Activated CD4-positive, CD25-positive, alpha-beta regulatory T cell treated with anti-CD3 and anti-CD28 coated beads, Interleukin-2, amount 50 U/mL, for 16 hours (primary cell): ENCODE data around the gene BOC.

Source experiments
- DNase-seq: peaks from one replicate; pipeline ENCODE4 v3.0.0-alpha.2; 2020; ENCODE audit warnings: low read depth, low spot score

Gene BOC

DNA sequence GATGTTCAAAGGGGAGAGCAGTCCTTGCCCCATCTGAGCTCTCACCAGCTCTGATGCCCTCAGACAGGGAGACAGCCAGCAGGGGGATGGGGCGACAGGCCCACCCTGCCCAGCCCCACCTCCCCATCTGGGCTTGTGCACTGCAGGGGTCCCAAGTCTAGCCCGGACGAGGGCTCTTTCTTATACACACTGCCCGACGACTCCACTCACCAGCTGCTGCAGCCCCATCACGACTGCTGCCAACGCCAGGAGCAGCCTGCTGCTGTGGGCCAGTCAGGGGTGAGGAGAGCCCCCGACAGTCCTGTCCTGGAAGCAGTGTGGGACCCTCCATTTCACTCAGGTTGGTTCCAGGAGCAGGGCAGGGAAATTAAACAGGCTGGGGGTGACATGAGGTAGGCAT, 73.9 kb downstream of the BOC start:
- DNase-seq: no peak

DNA sequence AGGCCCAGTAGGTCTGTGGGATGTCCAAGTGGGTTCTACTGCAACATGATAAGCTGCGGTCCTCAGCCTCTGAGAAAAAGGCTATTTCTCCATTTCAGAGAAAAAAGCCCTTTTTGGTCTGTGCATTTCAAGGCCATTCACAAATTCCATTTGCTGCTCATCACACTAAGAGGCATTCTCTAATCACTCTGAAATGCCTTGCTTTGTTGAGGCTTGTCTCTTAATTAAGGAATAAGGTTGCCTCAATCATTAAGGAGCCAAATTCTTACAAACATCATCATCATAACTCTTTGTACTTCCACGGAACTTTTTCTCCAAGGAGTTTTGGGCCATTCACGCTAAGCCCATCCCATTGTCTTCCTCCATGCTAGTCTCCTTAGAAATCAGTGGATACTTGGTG, 74.4 kb downstream of the BOC start:
- DNase-seq: no peak

DNA sequence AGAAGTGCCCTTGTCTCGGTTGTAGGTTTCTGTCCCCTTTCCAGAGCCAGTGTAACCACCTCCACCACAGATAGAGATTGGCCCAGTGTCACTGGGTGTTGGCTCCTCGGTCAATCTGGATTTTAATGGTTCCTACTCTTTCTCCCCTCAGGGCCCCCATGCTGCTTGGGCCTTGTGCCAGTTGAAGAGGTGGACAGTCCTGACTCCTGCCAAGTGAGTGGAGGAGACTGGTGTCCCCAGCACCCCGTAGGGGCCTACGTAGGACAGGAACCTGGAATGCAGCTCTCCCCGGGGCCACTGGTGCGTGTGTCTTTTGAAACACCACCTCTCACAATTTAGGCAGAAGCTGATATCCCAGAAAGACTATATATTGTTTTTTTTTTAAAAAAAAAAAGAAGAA, 75.2 kb downstream of the BOC start:
- DNase-seq: no peak

DNA sequence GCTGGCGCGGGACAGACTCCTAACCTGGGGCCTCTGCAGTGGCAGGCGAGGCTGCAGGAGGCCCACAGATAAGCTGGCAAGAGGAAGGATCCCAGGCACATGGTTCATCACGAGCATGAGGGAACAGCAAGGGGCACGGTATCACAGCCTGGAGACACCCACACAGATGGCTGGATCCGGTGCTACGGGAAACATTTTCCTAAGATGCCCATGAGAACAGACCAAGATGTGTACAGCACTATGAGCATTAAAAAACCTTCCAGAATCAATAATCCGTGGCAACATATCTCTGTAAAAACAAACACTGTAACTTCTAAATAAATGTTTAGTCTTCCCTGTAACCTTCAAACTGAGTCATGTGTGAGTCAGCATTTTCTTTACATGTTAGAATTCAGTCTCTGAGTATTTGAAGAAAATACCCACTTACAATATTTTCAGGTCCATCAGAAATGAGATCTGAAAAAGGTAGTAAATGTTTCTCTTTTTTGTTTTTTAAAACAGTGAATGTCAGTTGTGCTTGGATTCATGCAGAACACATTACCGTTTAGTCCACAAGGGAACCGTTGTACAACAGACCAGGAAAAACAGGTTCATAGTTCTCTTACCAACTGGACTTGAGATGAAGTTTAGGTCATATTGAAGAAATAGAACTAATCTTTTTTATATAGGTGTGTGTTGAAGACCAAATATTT, 75.9 kb downstream of the BOC start:
- no peak for DNase-seq

DNA sequence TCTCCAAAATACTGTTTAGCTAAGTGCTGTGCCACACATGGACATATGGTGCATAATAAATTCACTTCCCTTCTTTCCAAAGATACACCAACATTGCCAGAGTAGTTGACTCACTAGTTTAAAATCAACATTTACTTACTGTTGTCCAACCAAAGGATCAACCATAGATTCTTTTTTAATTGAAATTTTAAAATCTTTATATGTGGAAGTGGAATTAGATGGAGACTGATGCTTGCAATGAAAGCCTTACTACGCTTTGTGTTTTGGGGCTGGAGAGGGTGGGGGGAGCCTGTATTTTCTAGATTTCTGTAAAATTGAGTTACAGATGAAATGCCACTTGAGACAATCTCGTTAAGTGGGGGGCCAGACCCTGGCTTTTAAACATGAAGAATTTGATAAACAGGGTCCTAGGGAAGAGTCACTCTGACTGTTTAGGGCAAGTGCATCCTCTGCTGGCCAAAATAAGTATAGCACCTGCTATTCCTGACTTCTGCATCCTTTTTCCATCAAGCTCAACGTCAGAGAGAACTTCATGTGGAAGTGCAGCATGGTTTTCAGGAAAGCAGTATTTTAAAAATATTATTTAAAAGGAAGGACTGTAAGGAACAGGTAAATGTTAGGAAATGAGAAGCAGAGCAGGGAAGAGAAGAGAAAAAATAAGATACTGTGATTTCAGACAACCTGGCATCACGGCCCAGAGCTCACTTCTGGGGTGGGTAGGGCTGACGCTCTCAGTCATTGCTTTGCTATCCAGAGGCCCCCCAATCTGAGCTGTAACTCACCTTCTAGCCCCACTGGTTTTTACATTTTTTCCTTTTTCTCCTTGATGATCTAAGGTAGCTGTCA, 76.7 kb downstream of the BOC start:
- no peak for DNase-seq

DNA sequence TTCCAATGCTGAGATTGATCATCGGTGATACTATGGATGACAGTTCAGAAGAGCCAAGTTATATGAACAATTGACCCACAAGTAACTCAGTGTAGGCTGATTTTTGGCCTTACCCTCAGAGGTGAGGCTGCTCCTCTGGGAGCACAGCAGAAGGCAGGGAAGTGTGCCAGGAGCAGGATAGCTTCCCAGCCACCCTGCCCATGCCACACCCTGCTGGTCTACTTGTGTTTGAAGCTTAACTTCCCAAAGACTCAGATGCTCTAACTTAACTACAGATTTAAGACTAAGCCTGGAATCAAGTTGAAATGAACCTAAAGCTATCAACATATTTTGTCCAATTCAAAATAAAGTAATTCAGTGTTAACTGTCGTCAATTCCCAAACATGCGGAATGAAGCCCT, 77.5 kb downstream of the BOC start:
- no peak for DNase-seq

DNA sequence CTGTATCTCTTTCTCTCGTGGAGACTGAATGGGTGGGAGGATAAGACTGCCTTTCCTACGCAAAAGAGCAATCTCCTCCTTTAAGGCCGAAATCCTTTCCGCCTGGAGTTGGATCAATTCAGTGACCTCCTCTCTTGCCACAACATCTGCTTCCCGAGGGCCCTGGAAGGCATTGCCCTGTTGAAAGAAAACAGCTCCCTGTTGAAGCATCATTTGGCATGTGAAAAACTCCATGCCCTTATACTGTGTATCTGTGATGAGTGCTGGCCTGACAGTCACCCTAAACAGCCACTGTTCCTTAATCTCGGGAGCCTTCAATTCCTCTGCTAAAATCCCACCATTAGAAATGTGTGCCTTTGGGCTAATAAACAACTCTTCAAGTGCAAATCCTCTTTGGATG, 80.2 kb downstream of the BOC start:
- DNase-seq: no peak

DNA sequence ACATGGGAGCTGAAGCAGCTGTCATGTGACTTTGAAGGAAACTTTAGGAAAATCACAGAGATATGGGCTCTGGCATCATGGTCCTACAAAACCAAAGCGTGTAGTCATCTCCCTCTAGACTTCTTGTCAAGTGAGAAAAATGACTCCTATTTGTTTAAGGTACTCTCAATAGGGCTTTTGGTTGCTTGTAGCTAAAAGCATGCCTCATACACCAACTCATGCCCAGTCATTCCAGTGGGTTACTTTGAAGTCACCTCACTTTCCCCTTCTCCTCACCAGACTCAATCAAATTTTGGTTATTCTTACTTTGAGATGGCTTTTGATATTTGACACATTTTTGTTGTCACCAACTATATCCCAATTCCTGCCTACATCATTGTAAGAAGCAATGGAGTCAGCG, 81.6 kb downstream of the BOC start:
- no peak for DNase-seq

DNA sequence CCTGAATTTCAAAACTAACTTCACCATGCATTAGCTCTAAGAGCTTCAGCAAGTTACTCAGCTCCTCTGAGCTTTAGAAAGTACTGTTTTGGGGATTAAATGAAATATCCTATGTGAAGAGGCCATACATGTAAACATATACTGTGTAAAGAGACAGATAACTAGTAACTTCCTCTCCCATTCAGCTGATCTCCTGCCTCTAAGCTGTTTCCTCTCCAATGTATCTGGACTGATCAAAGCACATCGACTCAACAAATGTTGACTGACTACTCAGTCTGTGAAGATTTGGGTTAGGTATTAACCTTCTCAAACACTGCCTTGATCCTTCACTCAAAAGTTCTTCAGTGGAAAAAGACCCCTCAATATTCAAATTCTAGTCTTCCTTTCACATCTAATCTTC, 82.0 kb downstream of the BOC start:
- no peak for DNase-seq

DNA sequence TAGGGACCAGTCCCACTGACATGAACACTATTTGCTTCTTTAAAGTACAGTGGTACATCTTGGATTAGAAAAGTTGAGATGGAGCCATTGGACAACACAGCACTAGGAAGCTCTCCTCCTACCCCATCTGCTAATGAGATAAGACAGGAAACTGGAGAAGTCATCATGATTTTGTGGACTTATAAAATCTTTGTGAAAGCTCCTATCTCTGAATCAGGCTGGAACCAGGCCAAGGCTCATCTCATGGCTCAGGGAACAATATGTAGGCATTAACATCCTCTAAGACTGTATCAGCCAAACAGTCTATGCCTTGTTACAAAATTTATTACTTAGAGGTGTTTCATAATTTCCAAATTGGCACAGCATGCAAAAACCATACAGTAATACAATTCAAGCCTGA, 84.1 kb downstream of the BOC start:
- no peak for DNase-seq

DNA sequence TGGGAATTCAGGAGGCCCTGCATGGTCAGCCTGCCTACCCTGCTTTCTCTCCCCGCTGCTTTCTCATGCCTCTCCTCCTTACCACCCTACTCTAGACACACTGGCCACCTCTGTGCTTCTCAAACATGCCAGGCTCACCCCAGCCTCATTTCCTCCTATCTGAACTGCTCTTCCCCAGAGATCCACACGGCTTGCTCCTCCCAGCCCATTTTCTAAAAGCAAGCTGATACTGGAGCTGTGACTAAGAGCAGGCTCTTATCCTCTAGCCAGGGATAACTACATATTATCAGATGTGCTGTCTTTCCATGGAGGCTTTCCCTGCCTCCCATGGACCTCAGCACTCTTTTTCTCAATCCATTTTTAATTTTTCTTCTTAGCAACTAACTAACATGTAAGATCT, 85.9 kb downstream of the BOC start:
- DNase-seq: no peak

DNA sequence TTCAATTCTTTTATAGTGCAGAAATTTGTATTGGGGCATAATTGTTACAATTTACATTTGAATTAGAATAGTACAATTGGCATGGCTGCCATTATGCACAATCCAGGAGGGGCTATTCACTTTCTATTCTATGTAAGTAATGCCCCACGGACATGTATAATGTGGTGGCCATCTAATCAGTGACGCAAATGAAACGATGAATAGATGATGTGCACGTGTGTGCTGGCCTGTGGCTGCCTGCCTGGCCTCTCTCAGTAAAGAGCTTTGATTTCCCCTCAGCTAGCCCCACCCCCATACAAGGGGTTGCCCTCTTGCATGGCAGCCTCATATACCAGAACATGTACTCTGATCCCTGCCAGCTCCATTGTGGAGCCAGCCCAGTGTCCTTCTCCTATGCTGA, 86.5 kb downstream of the BOC start:
- DNase-seq: no peak

DNA sequence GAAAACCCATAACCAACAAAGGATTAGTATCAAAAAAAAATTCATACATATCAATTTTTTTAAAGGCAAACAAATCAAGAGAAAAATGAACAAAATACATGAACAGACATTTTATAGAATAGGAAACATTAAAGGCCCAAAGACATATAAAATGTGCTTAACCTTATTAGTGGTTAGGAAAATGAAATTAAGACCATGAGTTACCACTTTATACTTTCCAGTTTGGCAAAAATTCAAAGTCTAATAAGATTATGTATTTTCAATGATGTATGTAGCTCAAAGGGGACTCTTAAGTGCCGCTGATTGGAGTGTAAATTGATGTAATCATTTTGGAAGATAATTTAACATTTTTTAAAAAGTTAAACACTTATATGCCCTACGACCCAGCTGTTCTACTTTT, 89.2 kb downstream of the BOC start:
- no peak for DNase-seq

DNA sequence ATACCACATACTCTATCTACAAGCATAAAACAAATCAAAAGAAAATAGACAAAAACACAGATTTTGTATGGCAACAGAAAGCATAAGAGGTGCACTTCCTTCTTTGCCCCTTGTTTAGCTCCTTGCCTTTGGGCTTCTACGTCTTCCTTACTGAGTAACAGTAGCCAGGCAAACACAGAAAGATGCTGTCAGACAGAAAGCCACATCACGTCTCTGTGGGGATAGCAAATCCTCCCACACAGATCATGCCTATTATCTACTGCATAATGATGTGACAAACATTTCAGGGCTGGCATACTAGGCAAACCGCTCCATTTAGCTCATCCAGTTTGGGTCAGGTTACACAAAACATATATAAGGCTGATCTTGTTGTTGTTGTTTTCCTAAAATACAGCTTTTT, 92.7 kb downstream of the BOC start:
- no peak for DNase-seq

DNA sequence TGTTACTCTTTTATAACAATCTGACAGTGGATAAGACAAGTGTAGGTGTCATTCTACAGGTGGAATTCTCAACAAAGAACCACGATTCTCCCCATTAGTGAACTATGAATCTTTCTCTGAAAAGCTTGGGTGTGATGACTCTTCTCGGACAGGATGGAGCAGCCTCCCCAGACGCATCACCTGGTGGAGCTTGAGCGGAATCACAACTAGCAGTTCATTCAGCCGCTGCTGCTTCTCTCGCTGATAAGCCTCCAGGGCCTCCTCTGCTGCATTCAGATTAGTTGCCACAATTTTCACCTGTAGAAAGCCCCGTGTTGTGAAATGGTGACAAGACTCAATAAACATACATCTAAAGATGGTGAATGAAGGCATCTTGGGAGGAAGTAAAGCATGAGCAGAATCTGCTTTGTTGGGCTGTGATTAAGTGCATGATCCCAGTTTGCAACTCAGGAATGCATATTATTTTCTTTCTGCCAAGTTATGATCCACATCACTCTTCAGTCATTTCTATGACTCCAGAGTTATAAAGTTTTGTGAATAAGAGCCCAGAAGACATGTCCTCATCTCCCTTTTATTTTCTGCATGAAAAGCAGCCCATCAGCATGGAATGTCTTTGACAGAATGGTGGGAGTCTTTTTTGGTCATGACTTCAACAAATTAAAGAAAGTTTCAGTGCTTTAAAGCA, 93.6 kb downstream of the BOC start:
- DNase-seq: no peak

DNA sequence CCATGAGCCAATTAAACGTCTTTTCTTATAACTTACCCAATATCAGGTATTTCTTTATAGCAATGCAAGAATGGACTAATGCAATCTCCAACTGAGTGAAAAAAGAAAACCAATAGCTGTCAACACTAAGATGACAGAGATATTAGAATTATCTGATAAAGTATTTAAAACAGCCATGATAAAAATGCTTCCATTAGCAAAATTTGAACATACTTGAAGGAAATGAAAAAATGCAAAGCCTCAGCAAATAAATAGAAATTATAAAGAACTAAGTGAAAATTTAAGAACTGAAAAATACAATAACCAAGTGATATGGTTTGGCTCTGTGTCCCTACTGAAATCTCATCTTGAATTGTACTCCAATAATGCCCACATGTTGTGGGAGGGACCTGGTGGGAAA, 99.6 kb downstream of the BOC start:
- no peak for DNase-seq

DNA sequence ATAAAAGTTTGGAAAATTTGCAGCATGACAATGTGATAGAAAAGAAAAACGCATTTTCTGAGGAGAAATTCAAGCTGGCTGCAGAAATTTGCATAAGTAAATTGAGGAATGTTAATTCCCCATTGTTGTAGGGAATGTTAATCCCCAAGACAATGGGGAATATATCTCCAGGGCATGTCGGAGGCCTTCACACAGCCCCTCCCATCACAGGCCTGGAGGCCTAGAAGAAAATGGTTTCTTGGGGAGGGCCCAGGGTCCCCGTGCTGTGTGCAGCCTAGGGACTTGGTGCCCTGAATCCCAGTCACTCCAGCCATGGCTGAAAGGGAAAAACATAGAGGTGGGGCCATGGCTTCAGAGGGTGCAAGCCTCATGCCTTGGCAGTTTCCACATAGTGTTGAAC, 101.1 kb downstream of the BOC start:
- no peak for DNase-seq

DNA sequence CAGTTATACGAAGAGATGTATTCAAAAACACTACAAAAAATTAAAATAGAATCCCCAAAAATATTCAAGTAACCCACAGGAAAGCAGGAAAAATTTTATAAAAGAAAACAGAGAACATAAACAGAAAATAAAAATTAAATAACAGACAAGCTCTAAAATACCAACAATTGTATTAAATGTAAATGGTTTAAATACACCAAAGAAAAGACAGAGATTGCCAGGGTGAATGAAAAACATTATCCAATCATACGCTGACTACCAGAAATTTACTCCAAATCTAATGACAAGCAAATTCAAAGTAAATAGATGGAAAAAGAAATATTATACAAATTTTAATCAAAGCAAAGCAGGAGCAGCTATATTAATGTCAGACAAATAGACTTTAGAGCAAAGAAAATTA, 103.6 kb downstream of the BOC start:
- DNase-seq: no peak

DNA sequence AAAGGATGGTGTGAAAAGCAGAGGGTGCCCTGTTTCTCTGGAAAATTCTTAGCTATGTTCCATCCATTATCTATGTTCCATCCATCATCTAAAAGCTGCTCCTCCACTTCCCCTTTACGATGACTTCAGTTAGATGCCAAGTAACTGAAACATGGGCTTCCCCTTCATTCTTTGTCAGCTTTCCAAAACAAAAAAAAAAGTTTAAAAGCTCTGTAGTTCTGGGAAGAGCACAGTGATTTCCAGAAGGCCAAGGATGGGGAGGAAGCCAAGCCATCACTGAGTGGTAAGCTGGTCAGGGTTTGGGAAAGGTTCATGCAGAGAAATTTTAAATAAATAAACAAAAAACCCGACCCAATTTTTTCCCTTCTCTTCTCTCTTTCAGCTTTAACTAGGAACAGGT, 118.4 kb downstream of the BOC start:
- no peak for DNase-seq

DNA sequence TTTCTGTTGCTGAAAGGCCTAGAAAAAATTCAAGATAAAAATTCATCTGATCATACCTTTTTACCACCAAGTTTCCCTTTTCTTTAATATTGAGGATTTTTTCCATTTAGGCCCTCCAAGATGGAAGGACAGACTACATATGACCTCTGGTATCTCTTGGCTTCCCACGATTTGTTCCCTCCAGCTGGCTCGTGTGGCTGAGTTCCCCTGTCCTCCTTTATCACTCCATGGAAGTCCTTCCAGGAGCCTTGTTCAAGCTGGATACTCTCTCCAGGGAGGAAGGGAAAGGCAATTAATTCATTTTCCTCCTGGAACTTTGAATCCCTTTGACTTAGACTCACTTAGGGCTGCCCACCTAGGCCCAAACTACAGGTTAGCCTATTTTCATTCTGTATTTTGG, 119.4 kb downstream of the BOC start:
- no peak for DNase-seq

DNA sequence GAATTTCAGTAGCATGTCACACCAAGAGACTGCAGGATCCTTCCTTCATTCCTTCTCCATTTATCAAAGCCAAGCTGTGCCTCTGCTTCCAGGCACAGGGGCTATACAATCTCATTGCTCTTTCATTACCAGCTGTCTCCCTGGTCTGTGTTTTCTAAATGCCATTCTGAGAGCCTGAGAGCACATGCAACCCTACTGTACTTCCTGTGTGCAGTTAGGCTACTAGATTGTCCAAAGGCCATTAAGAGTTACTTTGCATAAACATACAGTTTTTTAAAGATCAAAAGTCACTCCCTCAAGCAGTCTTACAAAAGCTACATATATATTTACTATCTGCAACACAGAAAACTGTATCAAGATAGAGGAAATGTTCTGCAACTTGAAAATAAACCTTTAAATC, 119.8 kb downstream of the BOC start:
- DNase-seq: no peak
